Metanephros (tissue), 2 donors: ENCODE data around the gene GCNT2. TPM values are rescaled to one million over a fixed set of nuclear protein-coding genes. Genes with fewer than 3 reads are reported as not detected.

ENCODE experiments used
- small RNA-seq: library from RNA; depleted of rRNA; stranded (forward); fragments of <200 nt; gene quantifications from one replicate; pipeline ENCODE3, GENCODE V24; 2014; ENCODE audit warnings: low replicate concordance
- total RNA-seq: library from RNA; depleted of rRNA; stranded (reverse); fragments of >200 nt; gene quantifications from one replicate; pipeline ENCODE4 v1.2.3, GENCODE V29; 2014

Gene GCNT2
- 14.4 TPM for total RNA-seq

DNA sequence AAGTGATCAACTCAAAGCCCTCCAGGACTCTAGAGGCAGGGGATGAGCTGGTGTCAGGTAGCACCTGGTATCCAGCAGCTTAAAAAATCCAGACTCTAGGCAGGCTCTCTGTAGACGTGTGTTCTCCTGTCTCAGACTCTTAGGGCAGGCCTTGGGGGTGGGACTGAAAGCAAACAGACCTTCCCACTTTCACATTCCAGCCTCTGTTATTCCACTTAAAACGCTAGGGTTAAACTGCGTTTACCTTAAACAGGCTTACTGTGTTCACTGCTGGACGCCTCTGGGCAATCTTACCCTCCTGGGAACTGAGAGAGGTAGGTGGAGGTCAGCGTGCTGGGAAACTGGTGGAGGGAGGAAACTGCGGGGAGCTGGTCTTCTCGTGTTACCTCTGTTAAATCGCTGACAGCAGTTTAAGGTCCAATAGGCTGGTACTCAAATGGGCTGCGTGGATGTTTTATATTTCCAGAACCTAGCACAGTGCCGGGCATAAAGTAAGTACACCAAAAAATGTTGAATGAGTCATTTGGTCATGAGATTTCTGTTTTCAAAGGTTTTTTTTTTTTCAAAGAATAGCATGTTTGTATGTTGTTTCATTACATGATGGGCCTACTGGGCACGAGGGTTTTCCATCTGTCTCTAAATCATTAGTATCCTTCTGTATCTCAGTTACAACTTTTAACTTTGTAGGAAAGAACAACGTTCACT is at the start of gene GCNT2:
Gene GCNT2, plus strand, starts transcription at position 248 of the 705 bp plus-strand sequence. CDS start 7,561 bp downstream, outside the sequence.

Small RNA genes lying within 50 kb of the gene (small RNA-seq; reads per million reads assigned to genes)
- not detected for gene RF00019

Other genes with a start within 250 kb of the GCNT2 start
- 7.3 TPM for gene TFAP2A, start 106.3 kb upstream of the GCNT2 start, total RNA-seq
- gene C6orf52, start 173.3 kb downstream of the GCNT2 start, total RNA-seq, result 0.47 TPM
- gene PAK1IP1, start 173.6 kb downstream of the GCNT2 start, total RNA-seq, result 8.4 TPM
- 78.5 TPM for gene TMEM14C, start 201.7 kb downstream of the GCNT2 start, total RNA-seq
- 47.9 TPM for gene TMEM14B, start 226.5 kb downstream of the GCNT2 start, total RNA-seq